HL-60/S4 (cell line): ENCODE data around the gene TIGD1.

Experiments used
- in situ Hi-C: fragments of 300-500 bp; cut with MboI; formaldehyde crosslinking; loops from 2 replicates; pipeline ENCODE4 v1.14.3; 2022; ENCODE audit warnings: low sequenced_read_pairs

The TIGD1 gene

GRCh38 chr2:232550354-232551249, at the start of gene TIGD1, which contains the start of gene EIF4E2:
Gene TIGD1, minus strand, starts transcription at chr2:232550557. Its CDS starts 675 bp downstream, at chr2:232549882.
Gene EIF4E2, plus strand, starts transcription at chr2:232550689. Its CDS starts 36 bp downstream, at chr2:232550725.
- in situ Hi-C loops = no loop called here

GRCh38 chr2:232598293-232598692, 47.9 kb upstream of the TIGD1 start:
- in situ Hi-C loops = no loop called here

DNA sequence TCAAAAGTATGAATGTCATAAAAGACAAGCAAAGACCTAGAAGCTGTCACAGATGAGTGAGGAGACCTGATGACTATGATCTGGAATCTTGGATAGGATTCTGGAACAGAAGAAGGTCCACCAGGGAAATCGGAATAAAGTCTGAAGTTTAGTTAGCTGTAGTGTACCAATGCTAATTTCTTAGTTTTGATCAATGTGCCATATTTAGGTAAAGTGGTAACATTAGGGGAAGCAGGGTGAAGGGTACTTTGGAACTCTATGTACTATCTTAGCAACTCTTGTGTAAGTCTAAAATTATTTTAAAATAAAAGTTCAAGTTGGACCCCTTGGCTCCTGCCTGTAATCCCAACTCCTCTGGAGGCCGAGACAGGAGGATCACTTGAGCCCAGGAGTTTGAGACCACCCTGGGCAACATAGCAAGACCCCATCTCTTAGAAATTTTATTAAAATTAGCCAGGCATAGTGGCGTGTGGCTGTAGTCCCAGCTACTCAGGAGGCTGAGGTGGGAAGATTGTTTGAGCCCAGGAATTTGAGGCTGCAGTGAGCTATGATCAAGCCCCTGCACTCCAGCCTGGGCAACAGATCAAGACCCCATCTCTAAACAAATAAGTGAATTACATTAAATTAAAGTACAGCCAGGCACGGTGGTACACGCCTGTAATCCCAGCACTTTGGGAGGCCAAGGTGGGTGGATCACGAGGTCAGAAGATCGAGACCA, 47.2 kb upstream of the TIGD1 start:
- in situ Hi-C loops = no loop called here

DNA sequence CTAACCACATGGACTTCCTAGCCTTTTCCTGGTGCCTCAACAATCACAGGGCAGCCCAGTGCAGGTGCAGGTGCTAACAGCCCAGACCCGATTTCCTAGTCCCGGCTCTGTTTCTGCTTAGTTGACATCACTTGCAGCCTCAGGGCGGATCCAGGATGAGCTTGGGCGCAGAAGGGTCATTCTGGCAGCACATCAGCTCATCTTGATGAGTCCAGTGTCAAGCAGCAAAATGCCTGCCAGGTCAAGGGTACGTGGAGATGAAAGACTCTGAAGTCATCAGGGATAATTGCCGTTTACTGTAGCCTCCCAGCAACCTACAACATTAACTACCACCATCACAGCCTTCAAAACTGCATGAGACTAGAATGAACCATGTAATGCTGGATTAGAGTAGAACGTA, 43.6 kb upstream of the TIGD1 start:
- in situ Hi-C loops = no loop called here

DNA sequence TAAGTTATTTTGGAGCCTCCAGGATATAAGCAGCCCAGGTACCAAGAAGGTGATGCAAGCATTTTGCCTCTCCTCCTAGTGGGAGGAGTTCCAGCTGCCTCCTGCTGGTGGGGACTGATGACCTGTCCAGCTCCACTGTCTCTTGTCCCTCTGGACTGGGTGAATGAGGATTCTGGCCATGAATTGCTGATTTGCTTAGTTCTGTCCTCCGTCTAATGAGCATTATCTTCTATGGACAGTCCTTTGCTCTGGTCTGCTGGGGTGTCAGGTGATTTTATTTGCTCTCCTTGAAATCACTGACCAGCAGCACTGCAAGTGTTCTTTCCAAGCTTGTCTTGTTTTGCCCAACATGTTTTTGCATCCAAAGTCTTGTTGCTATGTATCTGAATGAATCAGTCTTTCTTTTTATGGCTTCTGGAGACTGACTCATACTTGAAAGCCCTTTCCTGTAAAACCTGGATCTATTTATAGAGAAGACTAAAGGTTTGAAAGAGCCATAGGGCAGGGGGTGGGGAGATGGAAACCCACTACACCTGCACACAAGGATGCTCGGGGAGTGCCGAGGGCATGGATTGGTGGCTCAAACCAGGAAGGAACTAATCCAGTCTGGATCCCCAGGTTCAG, 42.5 kb upstream of the TIGD1 start:
- in situ Hi-C loops = no loop called here

DNA sequence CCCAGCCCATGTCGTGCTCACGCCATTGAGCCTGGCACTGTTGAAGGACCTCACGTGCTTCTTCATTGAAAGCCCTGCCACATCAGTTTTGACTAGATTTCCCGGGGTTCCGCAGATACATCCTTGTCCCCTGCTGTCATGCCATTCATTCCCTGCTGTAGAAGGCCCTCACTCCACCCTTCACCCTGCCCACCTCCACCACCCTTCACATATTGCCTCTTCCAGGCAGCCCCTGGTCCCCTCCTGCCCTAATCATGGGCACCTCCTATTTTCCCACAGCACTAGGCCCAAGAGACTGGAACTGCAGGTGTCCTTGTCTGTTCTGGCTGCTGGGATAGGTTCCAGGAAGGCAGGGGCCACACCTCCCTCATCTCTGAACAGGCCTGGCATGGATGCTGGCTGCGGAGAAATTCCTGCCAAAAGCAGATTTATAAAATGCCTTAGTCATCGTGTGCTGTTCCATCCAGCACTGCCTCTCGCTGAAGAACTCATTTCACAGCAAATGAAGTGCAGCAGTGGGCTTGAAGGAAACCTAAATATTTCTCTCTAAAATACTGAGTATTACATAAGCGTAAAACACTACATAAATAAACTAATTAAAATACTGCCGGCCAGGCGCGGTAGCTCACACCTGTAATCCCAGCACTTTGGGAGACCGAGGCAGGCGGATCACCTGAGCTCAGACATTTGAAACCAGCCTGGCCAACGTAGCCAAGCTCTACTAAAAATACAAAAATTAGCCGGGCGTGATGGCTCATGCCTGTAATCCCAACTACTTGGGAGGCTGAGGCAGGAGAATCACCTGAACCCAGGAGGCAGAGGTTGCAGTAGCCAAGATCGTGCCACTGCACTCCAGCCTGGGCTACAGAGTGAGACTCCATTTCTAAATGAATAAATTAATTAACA, 38.6 kb upstream of the TIGD1 start:
- in situ Hi-C loops = no loop called here

- in situ Hi-C loops = no loop called here
Measured at GRCh38 chr2:232588031-232588430, 37.7 kb upstream of the TIGD1 start.

DNA sequence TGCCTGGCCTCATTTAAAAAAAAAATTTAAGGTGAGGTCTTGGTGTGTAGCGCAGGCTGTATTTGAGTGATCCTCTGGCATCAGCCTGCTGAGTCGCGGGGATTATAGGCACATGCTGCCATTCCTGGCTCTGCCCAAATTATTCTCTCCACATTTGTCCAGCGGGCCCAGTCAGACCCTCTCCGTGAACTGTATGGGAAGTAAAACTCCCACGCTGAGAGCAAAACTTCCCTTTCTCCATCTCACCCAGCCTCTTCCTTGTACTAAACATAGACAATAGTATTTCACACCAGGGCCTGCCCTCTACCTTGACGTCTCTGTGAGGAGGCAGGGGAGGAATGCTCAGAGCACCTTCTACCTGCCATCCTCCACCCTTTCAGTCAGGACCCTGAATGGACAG, 37.2 kb upstream of the TIGD1 start:
- in situ Hi-C loops = no loop called here

GRCh38 chr2:232586943-232587505, 36.7 kb upstream of the TIGD1 start:
- in situ Hi-C loops = no loop called here

DNA sequence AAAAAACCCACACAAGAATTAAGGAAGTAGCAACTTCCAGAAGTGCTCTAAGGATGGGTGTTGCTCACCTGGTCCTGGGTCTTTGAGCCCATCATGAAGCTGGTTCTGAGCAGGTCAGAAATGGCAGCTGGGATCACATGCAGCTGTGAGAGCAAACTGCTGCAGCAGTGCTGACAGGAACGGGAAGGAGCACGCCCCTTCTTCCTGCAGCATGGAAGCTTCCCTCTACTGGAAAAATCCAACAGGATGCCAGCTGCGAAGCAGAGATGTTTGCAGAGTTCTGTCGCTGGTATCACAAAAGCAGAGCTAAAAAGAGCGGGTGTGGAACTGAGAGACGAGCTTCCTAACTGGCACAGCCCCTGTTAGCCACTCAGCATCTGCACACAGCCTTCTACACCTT, 33.9 kb upstream of the TIGD1 start:
- in situ Hi-C loops = no loop called here

GRCh38 chr2:232581725-232582124, 31.4 kb upstream of the TIGD1 start:
- in situ Hi-C loops = no loop called here

DNA sequence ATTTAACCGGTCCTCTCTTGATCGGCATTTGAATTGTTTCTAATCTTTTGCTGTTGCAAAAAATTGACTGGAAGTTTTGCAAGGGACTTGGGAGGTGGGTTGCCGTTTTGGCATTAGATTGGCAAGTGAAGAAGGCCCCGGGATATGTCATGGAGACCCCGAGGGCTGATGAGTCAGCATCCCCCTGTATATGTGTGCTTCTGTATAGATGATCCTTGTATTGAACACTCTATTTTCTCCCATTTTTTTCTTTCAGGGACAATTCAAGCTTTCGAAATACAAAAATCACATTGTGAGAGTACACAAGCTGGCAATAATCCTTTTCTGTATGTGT, 30.3 kb upstream of the TIGD1 start:
- in situ Hi-C loops = no loop called here

GRCh38 chr2:232578626-232579025, 28.3 kb upstream of the TIGD1 start:
- in situ Hi-C loops = no loop called here

DNA sequence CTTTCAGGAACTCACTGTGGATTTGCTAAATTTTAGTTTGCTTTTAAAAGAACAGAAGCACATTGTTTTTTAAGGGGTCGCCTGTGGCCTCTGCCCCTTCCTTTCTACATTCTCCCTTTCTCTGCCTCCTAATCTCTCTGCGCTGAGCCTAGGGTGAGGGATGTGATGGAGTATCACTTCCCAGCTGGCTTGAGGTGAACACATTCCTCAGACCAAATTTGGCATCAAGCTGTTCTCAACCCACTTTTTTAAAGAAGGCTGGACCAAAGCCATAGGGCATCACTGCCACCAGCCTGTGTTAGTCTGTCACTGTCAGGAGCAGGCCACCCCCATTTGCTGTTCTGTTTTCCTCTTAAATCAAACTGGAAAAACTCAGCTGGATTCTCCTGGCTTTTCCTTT, 27.5 kb upstream of the TIGD1 start:
- in situ Hi-C loops = no loop called here

DNA sequence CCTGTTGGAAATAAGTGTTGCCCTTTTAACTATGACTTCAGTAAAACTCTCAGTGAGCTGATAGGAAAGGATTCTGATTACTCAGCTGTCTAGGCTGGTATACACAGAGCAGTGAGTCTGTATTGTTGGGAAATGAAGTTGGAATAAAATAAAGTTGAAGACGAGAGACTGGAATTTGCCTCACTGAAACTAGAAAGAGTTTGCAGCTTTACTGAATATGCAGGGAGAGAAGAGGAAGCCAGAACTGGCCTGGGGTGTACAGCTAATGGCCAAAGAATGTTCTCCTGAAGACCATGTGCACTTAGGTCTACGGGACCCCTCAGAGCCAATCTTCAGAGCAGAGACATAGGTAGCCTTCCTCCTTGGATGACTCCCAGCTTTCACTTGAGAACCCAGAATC, 26.6 kb upstream of the TIGD1 start:
- in situ Hi-C loops = no loop called here

DNA sequence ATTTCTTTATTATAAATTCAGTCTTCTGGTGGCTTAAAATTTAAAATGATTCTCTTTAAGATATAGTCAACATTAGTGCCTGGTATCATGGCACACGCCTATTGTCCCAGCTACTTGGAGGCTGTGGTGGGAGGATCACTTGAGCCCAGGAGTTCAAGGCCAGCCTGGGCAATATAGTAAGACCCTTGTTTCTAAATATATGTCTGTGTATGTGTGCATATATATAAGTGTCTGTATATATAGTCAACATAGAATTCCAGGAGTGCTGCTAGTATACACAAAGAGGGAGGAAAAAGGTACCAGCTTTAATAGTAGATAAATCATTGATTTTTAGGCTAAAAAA, 25.0 kb upstream of the TIGD1 start:
- in situ Hi-C loops = no loop called here

DNA sequence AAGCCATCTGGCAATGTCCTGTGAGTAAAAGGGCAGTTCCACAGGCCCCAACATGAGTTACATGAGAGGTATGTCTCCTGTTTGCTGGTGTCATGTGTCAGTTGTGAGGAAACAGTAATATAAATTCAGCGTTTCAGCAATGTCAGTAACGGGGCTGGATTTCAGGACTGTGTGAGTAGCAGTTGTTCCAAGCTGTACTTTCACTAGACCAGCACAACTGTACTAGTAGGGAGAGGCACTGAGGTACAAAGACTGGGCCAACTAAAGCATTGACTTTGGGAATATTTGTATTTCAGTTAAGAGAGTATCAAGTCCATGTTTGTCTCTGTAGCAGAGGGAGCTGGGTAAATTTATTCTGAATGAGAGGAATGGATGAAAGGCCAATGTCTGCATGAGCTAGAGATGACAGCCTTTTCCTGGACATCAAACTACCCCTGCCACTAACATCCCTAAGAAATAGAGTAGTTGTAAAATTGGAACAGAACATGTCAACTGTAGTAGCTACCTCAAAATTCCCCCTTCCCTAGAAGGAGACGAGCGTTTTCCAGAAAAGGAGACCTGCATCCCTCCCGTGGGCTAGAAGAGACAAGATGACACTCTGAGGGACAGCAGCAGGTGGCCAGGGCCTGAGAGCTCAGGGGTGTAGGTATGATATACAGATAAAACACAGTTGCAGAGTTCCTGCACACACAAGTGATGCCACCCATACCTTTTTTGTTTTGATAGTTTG, 24.5 kb upstream of the TIGD1 start:
- in situ Hi-C loops = no loop called here

DNA sequence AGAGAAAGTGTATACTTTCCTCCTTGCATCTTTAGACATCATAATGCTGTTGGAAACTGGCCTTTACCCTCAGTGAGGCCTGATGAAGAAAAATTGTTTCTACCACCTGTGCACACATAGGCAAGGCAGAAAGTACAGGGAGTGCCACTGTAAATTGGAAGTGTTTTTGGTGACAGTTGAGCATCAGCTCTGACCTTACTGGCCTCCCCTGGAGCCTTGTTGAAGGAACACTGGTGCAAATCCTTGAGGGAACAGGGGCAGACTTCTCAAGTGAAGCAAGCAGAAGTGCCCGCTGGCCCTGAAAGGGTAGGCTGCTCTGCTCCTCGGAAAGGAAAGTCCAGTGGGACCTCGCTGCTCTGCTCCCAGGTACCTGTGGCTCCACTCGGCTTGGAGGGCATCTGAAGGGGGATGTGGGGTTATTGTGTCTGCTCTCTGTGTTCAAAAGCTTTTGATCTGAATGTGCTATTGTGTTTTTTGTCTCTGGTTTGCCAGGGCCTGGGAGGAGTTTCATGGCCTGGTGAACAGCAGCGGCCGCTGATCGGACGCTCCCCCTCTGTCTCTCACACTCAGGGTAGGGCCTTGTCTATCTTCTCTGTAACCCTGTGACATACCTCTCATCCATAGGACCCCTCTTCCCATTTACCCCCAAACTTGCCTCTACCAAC, 23.5 kb upstream of the TIGD1 start:
- in situ Hi-C loops = no loop called here

GRCh38 chr2:232573042-232573441, 22.7 kb upstream of the TIGD1 start:
- in situ Hi-C loops = no loop called here
